A549 (cell line): ENCODE measurements around the gene PAPPA2.

ENCODE experiments used
- CHD2 ChIP-seq: fragments of 150-350 bp; IDR thresholded peaks from 2 replicates; pipeline ENCODE4 v1.6.1; 2014; ENCODE audit warnings: low read length; ENCODE audit not compliant: partially characterized antibody
- HOXA7 ChIP-seq: fragments of 250-450 bp; sonication (Bioruptor Pico); IDR thresholded peaks from 2 replicates; pipeline ENCODE4 v1.5.0; 2020; ENCODE audit warnings: mild to moderate bottlenecking, moderate library complexity
- KDM1A ChIP-seq: fragments of 200-600 bp; sonication (generic); IDR thresholded peaks from 2 replicates; pipeline ENCODE4 v1.6.1; 2016; ENCODE audit warnings: low read depth, mild to moderate bottlenecking
- MAZ ChIP-seq: fragments of 150-350 bp; IDR thresholded peaks from 2 replicates; pipeline ENCODE4 v1.6.1; 2014; ENCODE audit warnings: antibody characterized with exemption, low read depth, low read length, borderline replicate concordance
- POLR2A ChIP-seq: IDR thresholded peaks from 2 replicates; pipeline ENCODE4 v1.6.1; 2012; ENCODE audit warnings: mild to moderate bottlenecking, low read length
- RFX5 ChIP-seq: fragments of 450-650 bp; IDR thresholded peaks from 2 replicates; pipeline ENCODE4 v1.7.1; 2014; ENCODE audit warnings: antibody characterized with exemption, mild to moderate bottlenecking, moderate library complexity
- RNF2 ChIP-seq: fragments of 200-600 bp; sonication (generic); IDR thresholded peaks from 2 replicates; pipeline ENCODE4 v1.6.1; 2016; ENCODE audit warnings: low read depth, mild to moderate bottlenecking, antibody characterized with exemption, moderate library complexity, borderline replicate concordance
- SMC3 ChIP-seq: fragments of >200 bp; sonication (Bioruptor Twin); formaldehyde crosslinking; IDR thresholded peaks from 3 replicates; pipeline ENCODE4 v1.6.1; 2018; ENCODE audit warnings: inconsistent platforms
- TF ChIP-seq, protein P1 (sequence below): fragments of >200 bp; sonication (Bioruptor Twin); formaldehyde crosslinking; IDR thresholded peaks from 3 replicates; pipeline ENCODE4 v1.5.1; 2016
- TF ChIP-seq, protein P2 (sequence below): fragments of 450-650 bp; IDR thresholded peaks from 2 replicates; pipeline ENCODE4 v1.6.1; 2014; ENCODE audit warnings: antibody characterized with exemption
- TF ChIP-seq, protein P3 (sequence below): IDR thresholded peaks from 2 replicates; pipeline ENCODE4 v1.6.1; 2012
- TF ChIP-seq, protein P4 (sequence below): fragments of 200-600 bp; sonication (generic); IDR thresholded peaks from 2 replicates; pipeline ENCODE4 v1.6.1; 2016; ENCODE audit warnings: antibody characterized with exemption, mild to moderate bottlenecking, moderate library complexity

DNA sequence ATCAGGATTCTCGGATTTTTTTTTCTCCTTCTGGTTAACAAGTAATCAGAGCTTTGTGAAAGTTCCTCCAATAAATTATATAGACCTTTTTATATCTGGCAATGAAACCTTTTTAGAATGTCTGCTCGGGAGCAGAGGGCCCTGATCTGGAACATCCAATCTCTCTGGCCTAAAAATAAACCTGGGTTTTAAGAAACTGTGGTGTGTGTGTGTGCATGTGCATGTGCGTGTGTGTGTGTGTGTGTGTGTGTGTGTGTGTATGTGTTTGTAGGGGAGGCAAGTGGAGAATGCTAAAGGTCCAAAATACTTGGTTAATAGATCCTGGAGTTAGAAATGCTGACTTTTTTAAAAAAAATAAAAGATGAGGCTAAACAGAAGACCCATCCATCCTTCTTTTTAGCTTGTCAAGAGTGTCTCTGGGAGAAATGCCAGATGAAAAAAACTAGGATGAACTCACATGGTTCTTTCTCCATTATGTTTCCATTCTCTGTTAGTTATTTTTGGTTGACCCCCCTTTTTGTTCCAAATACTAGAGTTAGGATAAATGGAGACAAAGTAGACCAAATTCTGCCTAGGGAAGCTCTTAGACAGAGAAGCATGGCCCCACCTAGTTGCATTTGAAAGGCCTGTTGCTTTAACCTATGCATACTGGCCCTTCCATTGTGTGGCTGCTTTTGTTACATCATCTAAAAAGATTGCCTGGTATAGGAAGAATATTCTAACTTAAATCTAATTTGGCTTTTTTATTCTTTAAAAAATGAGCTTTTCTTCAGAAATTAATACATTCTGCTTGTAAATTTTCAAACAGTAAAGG is 175.9 kb downstream of the PAPPA2 start:
- no peak for TF ChIP-seq RFX5
- TF ChIP-seq HOXA7 (CRISPR knock-in tag), result no peak
- TF ChIP-seq, protein P1, sequence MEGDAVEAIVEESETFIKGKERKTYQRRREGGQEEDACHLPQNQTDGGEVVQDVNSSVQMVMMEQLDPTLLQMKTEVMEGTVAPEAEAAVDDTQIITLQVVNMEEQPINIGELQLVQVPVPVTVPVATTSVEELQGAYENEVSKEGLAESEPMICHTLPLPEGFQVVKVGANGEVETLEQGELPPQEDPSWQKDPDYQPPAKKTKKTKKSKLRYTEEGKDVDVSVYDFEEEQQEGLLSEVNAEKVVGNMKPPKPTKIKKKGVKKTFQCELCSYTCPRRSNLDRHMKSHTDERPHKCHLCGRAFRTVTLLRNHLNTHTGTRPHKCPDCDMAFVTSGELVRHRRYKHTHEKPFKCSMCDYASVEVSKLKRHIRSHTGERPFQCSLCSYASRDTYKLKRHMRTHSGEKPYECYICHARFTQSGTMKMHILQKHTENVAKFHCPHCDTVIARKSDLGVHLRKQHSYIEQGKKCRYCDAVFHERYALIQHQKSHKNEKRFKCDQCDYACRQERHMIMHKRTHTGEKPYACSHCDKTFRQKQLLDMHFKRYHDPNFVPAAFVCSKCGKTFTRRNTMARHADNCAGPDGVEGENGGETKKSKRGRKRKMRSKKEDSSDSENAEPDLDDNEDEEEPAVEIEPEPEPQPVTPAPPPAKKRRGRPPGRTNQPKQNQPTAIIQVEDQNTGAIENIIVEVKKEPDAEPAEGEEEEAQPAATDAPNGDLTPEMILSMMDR, result no peak
- TF ChIP-seq, protein P2, sequence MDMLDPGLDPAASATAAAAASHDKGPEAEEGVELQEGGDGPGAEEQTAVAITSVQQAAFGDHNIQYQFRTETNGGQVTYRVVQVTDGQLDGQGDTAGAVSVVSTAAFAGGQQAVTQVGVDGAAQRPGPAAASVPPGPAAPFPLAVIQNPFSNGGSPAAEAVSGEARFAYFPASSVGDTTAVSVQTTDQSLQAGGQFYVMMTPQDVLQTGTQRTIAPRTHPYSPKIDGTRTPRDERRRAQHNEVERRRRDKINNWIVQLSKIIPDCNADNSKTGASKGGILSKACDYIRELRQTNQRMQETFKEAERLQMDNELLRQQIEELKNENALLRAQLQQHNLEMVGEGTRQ, result no peak
- no peak for TF ChIP-seq POLR2A
- no peak for TF ChIP-seq RNF2
- no peak for TF ChIP-seq SMC3
- TF ChIP-seq, protein P3, sequence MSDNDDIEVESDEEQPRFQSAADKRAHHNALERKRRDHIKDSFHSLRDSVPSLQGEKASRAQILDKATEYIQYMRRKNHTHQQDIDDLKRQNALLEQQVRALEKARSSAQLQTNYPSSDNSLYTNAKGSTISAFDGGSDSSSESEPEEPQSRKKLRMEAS, result no peak
- TF ChIP-seq, protein P4, sequence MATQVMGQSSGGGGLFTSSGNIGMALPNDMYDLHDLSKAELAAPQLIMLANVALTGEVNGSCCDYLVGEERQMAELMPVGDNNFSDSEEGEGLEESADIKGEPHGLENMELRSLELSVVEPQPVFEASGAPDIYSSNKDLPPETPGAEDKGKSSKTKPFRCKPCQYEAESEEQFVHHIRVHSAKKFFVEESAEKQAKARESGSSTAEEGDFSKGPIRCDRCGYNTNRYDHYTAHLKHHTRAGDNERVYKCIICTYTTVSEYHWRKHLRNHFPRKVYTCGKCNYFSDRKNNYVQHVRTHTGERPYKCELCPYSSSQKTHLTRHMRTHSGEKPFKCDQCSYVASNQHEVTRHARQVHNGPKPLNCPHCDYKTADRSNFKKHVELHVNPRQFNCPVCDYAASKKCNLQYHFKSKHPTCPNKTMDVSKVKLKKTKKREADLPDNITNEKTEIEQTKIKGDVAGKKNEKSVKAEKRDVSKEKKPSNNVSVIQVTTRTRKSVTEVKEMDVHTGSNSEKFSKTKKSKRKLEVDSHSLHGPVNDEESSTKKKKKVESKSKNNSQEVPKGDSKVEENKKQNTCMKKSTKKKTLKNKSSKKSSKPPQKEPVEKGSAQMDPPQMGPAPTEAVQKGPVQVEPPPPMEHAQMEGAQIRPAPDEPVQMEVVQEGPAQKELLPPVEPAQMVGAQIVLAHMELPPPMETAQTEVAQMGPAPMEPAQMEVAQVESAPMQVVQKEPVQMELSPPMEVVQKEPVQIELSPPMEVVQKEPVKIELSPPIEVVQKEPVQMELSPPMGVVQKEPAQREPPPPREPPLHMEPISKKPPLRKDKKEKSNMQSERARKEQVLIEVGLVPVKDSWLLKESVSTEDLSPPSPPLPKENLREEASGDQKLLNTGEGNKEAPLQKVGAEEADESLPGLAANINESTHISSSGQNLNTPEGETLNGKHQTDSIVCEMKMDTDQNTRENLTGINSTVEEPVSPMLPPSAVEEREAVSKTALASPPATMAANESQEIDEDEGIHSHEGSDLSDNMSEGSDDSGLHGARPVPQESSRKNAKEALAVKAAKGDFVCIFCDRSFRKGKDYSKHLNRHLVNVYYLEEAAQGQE, result no peak
- TF ChIP-seq KDM1A, result no peak
- no peak for TF ChIP-seq MAZ
- TF ChIP-seq CHD2, result no peak
